GM21528 (cell line): Measurements from ENCODE around the gene AVPR1B.
"Not testable (repeated sequence)": the region's sequence is repeated elsewhere in the genome, so short reads cannot be mapped to it uniquely, and the experiment has no call there.

Experiments used
- ATAC-seq: cut with Tn5 transposase; IDR thresholded peaks from one replicate; pipeline ENCODE4 v1.9.1; 2021; ENCODE audit warnings: mild to moderate bottlenecking, moderate library complexity; ENCODE audit not compliant: unreplicated experiment, low FRiP score

Gene AVPR1B

GRCh38 chr1:206082831-206083695 lies 34.1 kb downstream of the AVPR1B start:
- no peak for ATAC-seq

- ATAC-seq = no peak
Observed at GRCh38 chr1:206081856-206082255, 35.3 kb downstream of the AVPR1B start.

- no peak for ATAC-seq
Observed at GRCh38 chr1:206080026-206080820, 37.0 kb downstream of the AVPR1B start.

GRCh38 chr1:206079135-206079534 lies 38.1 kb downstream of the AVPR1B start:
- ATAC-seq = no peak

GRCh38 chr1:206075786-206076755 lies 41.1 kb downstream of the AVPR1B start:
- no peak for ATAC-seq

GRCh38 chr1:206074839-206075238 lies 42.3 kb downstream of the AVPR1B start:
- ATAC-seq = no peak

- ATAC-seq = no peak
Observed at GRCh38 chr1:206070627-206071304, 46.4 kb downstream of the AVPR1B start.

GRCh38 chr1:206068314-206068713 lies 48.9 kb downstream of the AVPR1B start:
- ATAC-seq = no peak

- no peak for ATAC-seq
Observed at GRCh38 chr1:206067486-206068227, 49.5 kb downstream of the AVPR1B start.

GRCh38 chr1:206066479-206067171 lies 50.6 kb downstream of the AVPR1B start:
- ATAC-seq = peak; percentile 83

- no peak for ATAC-seq
Observed at GRCh38 chr1:206065547-206066145, 51.5 kb downstream of the AVPR1B start.

- ATAC-seq = not testable (repeated sequence)
Observed at GRCh38 chr1:206064501-206064900, 52.7 kb downstream of the AVPR1B start.

GRCh38 chr1:206064001-206064400 lies 53.2 kb downstream of the AVPR1B start:
- ATAC-seq = not testable (repeated sequence)

- ATAC-seq = no peak
Observed at GRCh38 chr1:206062464-206062863, 54.7 kb downstream of the AVPR1B start.

- ATAC-seq = no peak
Observed at GRCh38 chr1:206060844-206061243, 56.3 kb downstream of the AVPR1B start.
